Measurements from ENCODE around the gene SREK1.
"Not testable (repeated sequence)": the region's sequence is repeated elsewhere in the genome, so short reads cannot be mapped to it uniquely, and the experiment has no call there.

Gene SREK1

GRCh38 chr5:66222896-66223295, 78.8 kb downstream of the SREK1 start:
- not testable (repeated sequence) for DNase-seq

- DNase-seq = no peak
Measured at GRCh38 chr5:66223637-66224036, 79.5 kb downstream of the SREK1 start.

- DNase-seq = no peak
Measured at GRCh38 chr5:66224274-66224673, 80.2 kb downstream of the SREK1 start.

- no peak for DNase-seq
Measured at GRCh38 chr5:66224773-66225553, 80.9 kb downstream of the SREK1 start.

- no peak for DNase-seq
Measured at GRCh38 chr5:66230551-66230950, 86.5 kb downstream of the SREK1 start.

- DNase-seq = no peak
Measured at GRCh38 chr5:66231508-66231907, 87.4 kb downstream of the SREK1 start.

- DNase-seq = no peak
Measured at GRCh38 chr5:66232275-66232674, 88.2 kb downstream of the SREK1 start.

- no peak for DNase-seq
Measured at GRCh38 chr5:66232706-66233445, 88.8 kb downstream of the SREK1 start.
